HEK293T (cell line): ENCODE results near the gene ZNF334.

Experiments
- ARNT ChIP-seq: fragments of 450-650 bp; IDR thresholded peaks from 2 replicates; pipeline ENCODE4 v1.6.1; 2017; ENCODE audit warnings: mild to moderate bottlenecking
- BHLHE40 ChIP-seq: fragments of 450-650 bp; IDR thresholded peaks from 2 replicates; pipeline ENCODE4 v1.6.1; 2016; ENCODE audit warnings: mild to moderate bottlenecking, moderate library complexity, borderline replicate concordance
- ELF4 ChIP-seq: fragments of 450-650 bp; IDR thresholded peaks from 2 replicates; pipeline ENCODE4 v1.6.1; 2017; ENCODE audit warnings: antibody characterized with exemption
- FOXA1 ChIP-seq: fragments of 450-650 bp; IDR thresholded peaks from 2 replicates; pipeline ENCODE4 v1.6.1; 2016; ENCODE audit warnings: mild to moderate bottlenecking
- FOXK2 ChIP-seq: fragments of 450-650 bp; IDR thresholded peaks from 2 replicates; pipeline ENCODE4 v1.6.1; 2016; ENCODE audit warnings: mild to moderate bottlenecking
- FOXM1 ChIP-seq: fragments of 450-650 bp; IDR thresholded peaks from 2 replicates; pipeline ENCODE4 v1.6.1; 2017; ENCODE audit warnings: mild to moderate bottlenecking, borderline replicate concordance
- HDGF ChIP-seq: fragments of 450-650 bp; IDR thresholded peaks from 2 replicates; pipeline ENCODE4 v1.6.1; 2017; ENCODE audit warnings: antibody characterized with exemption, borderline replicate concordance
- L3MBTL2 ChIP-seq: fragments of 450-650 bp; conservative IDR thresholded peaks from 2 replicates; pipeline ENCODE4 v1.6.1; 2016; ENCODE audit warnings: mild to moderate bottlenecking
- LEF1 ChIP-seq: fragments of 450-650 bp; IDR thresholded peaks from 2 replicates; pipeline ENCODE4 v1.6.1; 2017; ENCODE audit warnings: mild to moderate bottlenecking, borderline replicate concordance
- SP1 ChIP-seq: fragments of 450-650 bp; IDR thresholded peaks from 2 replicates; pipeline ENCODE4 v1.6.1; 2017
- SUZ12 ChIP-seq: fragments of 450-650 bp; IDR thresholded peaks from 2 replicates; pipeline ENCODE4 v1.6.1; 2016; ENCODE audit warnings: mild to moderate bottlenecking
- TARDBP ChIP-seq: fragments of 450-650 bp; IDR thresholded peaks from 2 replicates; pipeline ENCODE4 v1.6.1; 2016
- ZNF384 ChIP-seq: fragments of 450-650 bp; IDR thresholded peaks from 2 replicates; pipeline ENCODE4 v1.6.1; 2016
- TF ChIP-seq, protein P1 (sequence below): fragments of 450-650 bp; IDR thresholded peaks from 2 replicates; pipeline ENCODE4 v1.6.1; 2016

DNA sequence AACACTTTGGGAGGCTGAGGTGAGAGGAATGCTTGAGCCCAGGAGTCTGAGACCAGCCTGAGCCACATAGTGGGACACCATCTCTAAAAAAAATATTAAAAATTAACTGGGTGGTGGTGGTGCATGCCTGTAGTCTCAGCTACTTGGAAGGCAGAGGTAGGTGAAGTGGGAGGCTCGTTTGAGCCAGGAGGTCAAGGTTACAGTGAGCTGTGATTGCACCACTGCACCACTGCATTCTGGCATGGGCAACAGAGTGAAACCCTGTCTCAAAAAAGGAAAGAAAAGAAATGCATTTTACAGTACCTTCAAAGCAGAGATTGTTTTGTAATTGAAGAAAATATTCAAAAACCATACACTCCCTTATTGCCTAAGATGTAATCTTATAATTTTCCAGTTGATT lies 30.6 kb upstream of the ZNF334 start:
- no peak for TF ChIP-seq LEF1
- TF ChIP-seq FOXA1, result no peak
- no peak for TF ChIP-seq FOXK2
- TF ChIP-seq ARNT, result no peak
- no peak for TF ChIP-seq SP1
- TF ChIP-seq SUZ12, result no peak
- no peak for TF ChIP-seq TARDBP
- TF ChIP-seq FOXM1, result no peak
- TF ChIP-seq HDGF, result no peak
- no peak for TF ChIP-seq L3MBTL2
- TF ChIP-seq, protein P1, sequence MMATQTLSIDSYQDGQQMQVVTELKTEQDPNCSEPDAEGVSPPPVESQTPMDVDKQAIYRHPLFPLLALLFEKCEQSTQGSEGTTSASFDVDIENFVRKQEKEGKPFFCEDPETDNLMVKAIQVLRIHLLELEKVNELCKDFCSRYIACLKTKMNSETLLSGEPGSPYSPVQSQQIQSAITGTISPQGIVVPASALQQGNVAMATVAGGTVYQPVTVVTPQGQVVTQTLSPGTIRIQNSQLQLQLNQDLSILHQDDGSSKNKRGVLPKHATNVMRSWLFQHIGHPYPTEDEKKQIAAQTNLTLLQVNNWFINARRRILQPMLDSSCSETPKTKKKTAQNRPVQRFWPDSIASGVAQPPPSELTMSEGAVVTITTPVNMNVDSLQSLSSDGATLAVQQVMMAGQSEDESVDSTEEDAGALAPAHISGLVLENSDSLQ, result no peak
- no peak for TF ChIP-seq BHLHE40
- no peak for TF ChIP-seq ZNF384
- no peak for TF ChIP-seq ELF4
